IMR-90 (cell line): ENCODE data around the gene NACC2.

Experiments
- BHLHE40 ChIP-seq: fragments of 150-350 bp; IDR thresholded peaks from 2 replicates; pipeline ENCODE4 v1.6.1; 2016; ENCODE audit warnings: mild to moderate bottlenecking, low read depth, low read length
- CEBPB ChIP-seq: IDR thresholded peaks from 2 replicates; pipeline ENCODE4 v1.6.1; 2012; ENCODE audit warnings: low read depth, low read length, improper control_type of control experiment
- POLR2A ChIP-seq: IDR thresholded peaks from 2 replicates; pipeline ENCODE4 v1.6.1; 2012; ENCODE audit warnings: mild to moderate bottlenecking, low read depth, low read length
- RAD21 ChIP-seq: IDR thresholded peaks from 2 replicates; pipeline ENCODE4 v1.6.1; 2012; ENCODE audit warnings: low read length, improper control_type of control experiment
- RFX5 ChIP-seq: IDR thresholded peaks from 2 replicates; pipeline ENCODE4 v1.8.0; 2012; ENCODE audit warnings: low read depth, mild to moderate bottlenecking, low read length, moderate library complexity
- TF ChIP-seq, protein P1 (sequence below): conservative IDR thresholded peaks from 2 replicates; pipeline ENCODE4 v1.5.1; 2012; ENCODE audit warnings: mild to moderate bottlenecking, low read depth, low read length, improper control_type of control experiment
- TF ChIP-seq, protein P2 (sequence below): fragments of 150-350 bp; IDR thresholded peaks from 2 replicates; pipeline ENCODE4 v1.6.1; 2017; ENCODE audit warnings: mild to moderate bottlenecking, antibody characterized with exemption, low read length, low read depth

DNA sequence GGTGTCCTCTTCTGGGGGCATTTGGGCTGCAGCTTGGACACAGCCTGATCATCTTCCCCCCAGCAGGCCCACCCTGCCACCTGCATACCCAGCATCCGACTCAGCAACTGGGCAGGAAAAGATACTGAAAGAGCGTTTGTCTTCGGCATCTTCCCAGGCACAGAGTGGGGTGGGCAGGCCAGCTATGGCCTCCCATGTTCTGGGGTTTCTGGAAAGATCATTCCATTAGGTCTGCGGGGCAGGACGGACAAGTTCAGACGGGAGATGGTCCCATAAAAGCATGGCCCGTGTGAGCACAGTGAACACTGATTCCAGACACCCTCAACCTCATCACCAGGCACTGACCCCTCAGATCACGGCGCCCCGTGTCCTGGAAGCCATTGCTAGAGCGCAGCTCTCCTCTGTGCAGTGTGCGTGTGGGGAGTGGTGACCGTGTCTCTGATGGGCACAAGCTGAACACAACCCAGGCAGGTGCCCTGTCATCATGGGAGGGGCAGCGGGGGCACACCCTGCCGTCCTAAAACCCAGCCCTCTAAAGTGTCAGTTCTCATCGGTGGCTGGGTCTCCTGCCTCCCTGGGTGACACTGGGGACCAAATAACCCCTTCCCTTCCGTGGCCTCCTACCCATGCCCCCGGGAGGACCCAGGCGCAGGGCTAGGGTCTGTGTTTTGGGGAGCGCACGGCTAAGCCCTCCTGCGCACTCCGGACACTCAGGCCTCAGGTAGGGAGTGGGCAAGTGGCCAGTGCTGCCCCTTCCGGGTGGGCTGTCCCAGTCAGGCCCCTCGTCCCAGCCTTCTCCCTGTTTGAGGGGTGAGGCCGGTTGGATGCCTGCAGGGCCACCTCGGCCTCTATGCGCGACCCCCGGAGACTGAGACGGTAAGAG is 36.8 kb upstream of the NACC2 start:
- TF ChIP-seq, protein P1, sequence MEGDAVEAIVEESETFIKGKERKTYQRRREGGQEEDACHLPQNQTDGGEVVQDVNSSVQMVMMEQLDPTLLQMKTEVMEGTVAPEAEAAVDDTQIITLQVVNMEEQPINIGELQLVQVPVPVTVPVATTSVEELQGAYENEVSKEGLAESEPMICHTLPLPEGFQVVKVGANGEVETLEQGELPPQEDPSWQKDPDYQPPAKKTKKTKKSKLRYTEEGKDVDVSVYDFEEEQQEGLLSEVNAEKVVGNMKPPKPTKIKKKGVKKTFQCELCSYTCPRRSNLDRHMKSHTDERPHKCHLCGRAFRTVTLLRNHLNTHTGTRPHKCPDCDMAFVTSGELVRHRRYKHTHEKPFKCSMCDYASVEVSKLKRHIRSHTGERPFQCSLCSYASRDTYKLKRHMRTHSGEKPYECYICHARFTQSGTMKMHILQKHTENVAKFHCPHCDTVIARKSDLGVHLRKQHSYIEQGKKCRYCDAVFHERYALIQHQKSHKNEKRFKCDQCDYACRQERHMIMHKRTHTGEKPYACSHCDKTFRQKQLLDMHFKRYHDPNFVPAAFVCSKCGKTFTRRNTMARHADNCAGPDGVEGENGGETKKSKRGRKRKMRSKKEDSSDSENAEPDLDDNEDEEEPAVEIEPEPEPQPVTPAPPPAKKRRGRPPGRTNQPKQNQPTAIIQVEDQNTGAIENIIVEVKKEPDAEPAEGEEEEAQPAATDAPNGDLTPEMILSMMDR = no peak
- no peak for TF ChIP-seq POLR2A
- TF ChIP-seq, protein P2, sequence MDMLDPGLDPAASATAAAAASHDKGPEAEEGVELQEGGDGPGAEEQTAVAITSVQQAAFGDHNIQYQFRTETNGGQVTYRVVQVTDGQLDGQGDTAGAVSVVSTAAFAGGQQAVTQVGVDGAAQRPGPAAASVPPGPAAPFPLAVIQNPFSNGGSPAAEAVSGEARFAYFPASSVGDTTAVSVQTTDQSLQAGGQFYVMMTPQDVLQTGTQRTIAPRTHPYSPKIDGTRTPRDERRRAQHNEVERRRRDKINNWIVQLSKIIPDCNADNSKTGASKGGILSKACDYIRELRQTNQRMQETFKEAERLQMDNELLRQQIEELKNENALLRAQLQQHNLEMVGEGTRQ = no peak
- no peak for TF ChIP-seq RAD21
- TF ChIP-seq CEBPB = no peak
- TF ChIP-seq BHLHE40 = no peak
- no peak for TF ChIP-seq RFX5
